Tibial nerve (tissue), 4 donors: ENCODE data around the gene SPTBN4. TPM values are rescaled to one million over a fixed set of nuclear protein-coding genes. Genes with fewer than 3 reads are reported as not detected.

Source experiments
- DNase-seq, 2 donors: peaks; one replicate each; pipeline ENCODE4 v3.0.0-alpha.2; 2019; ENCODE audit warnings: low spot score in 2 of 2
- H3K27ac ChIP-seq, 4 donors: fragments of 200-600 bp; sonication (generic) in 3 of 4; one replicate each; pipeline ENCODE4 v1.5.1; 2017 to 2019; ENCODE audit warnings: mild to moderate bottlenecking in 1 of 4
- H3K27me3 ChIP-seq, 2 donors: fragments of 200-600 bp; sonication (generic) in 1 of 2; one replicate each; pipeline versions ENCODE4 v1.5.1 to v1.6.0; 2017 to 2019
- H3K36me3 ChIP-seq, 3 donors: fragments of 200-600 bp; sonication (generic); one replicate each; pipeline ENCODE4 v1.5.1; 2018 to 2019
- H3K4me1 ChIP-seq, 4 donors: fragments of 200-600 bp; sonication (generic) in 3 of 4; one replicate each; pipeline ENCODE4 v1.5.1; 2017 to 2019
- H3K4me3 ChIP-seq, 4 donors: fragments of 200-600 bp; sonication (generic) in 3 of 4; one replicate each; pipeline ENCODE4 v1.5.1; 2017 to 2019; ENCODE audit warnings: mild to moderate bottlenecking in 1 of 4, moderate library complexity in 1 of 4
- H3K9me3 ChIP-seq, 4 donors: fragments of 200-600 bp; sonication (generic) in 3 of 4; one replicate each; pipeline ENCODE4 v1.5.1; 2017 to 2019
- CTCF ChIP-seq, 5 experiments: fragments of 200-600 bp in 3 of 5; fragments of 450-650 bp in 2 of 5; sonication (generic) in 3 of 5; IDR thresholded peaks; one replicate each; pipeline ENCODE4 v1.5.1; 2016 to 2019; ENCODE audit warnings: antibody characterized with exemption in 5 of 5, mild to moderate bottlenecking in 3 of 5, moderate library complexity in 2 of 5
- EP300 ChIP-seq, 2 donors: sonication (generic); formaldehyde crosslinking; IDR thresholded peaks; one replicate each; pipeline ENCODE4 v1.6.1; 2017; ENCODE audit warnings: antibody characterized with exemption in 2 of 2, mild to moderate bottlenecking in 1 of 2
- POLR2A ChIP-seq, 2 donors: fragments of 450-650 bp; IDR thresholded peaks; one replicate each; pipeline ENCODE4 v1.6.1; 2017; ENCODE audit warnings: antibody characterized with exemption in 2 of 2, mild to moderate bottlenecking in 2 of 2, moderate library complexity in 2 of 2
- WGBS, 2 donors: methylation state at CpG; one replicate each; pipeline ENCODE4 v1.1.5; 2018; 5-methylcytosine and 5-hydroxymethylcytosine counted together
- total RNA-seq, 4 donors: library from RNA; depleted of rRNA; stranded (reverse); fragments of >200 nt; gene quantifications; one replicate each; pipeline ENCODE4 v1.1.0, GENCODE V29; 2016

SPTBN4 gene
- total RNA-seq, 4 donors from 2014 or later: 14.9 to 24.0 (median 19.7) TPM

GRCh38 chr19:40507892-40508291 lies 41.1 kb downstream of the SPTBN4 start:
- DNase-seq: no peak
- TF ChIP-seq CTCF (IDR thresholded peaks at IDR 0.05) (no peak), EP300 (IDR thresholded peaks at IDR 0.05) (no peak), POLR2A (IDR thresholded peaks at IDR 0.05) (no peak)
- 23 to 37% methylated on average over 2 of the region's 2 CpGs for WGBS, 2 donors

GRCh38 chr19:40508739-40509260 lies 42.0 kb downstream of the SPTBN4 start:
- 84 to 88% methylated on average over 8 of the region's 8 CpGs for WGBS, 2 donors
- no peak for TF ChIP-seq CTCF (IDR thresholded peaks at IDR 0.05)
- TF ChIP-seq POLR2A (IDR thresholded peaks at IDR 0.05): no peak
- TF ChIP-seq EP300 (IDR thresholded peaks at IDR 0.05): no peak

More at GRCh38 chr19:40507892-40508291, 41.1 kb downstream of the SPTBN4 start:
- peaks cover 0 to 17% (median 0%) of the 10 kb centered on the region in 3 donors for H3K36me3 ChIP-seq
- peaks cover 0 to 8% (median 0%) of the 10 kb centered on the region in 4 donors for H3K4me1 ChIP-seq
- no peak overlapping the region for H3K27ac ChIP-seq
- H3K9me3 ChIP-seq: no peaks in the 10 kb centered on the region
- no peak overlapping the region for H3K4me3 ChIP-seq
- peaks cover 0 to 9% of the 10 kb centered on the region in 2 donors for H3K27me3 ChIP-seq

GRCh38 chr19:40510526-40511115 lies 43.8 kb downstream of the SPTBN4 start:
- Histone ChIP-seq H3K27ac (no peak overlapping the region), H3K4me3 (no peak overlapping the region), H3K36me3 (peaks cover 0 to 17% (median 0%) of the 10 kb centered on the region in 3 donors), H3K9me3 (no peaks in the 10 kb centered on the region), H3K4me1 (peaks cover 0 to 12% (median 0%) of the 10 kb centered on the region in 4 donors), H3K27me3 (peaks cover 0 to 32% of the 10 kb centered on the region in 2 donors)
- WGBS, 2 donors: 86 to 93% methylated on average over 7 of the region's 7 CpGs
- no peak for DNase-seq
- no peak for TF ChIP-seq EP300 (IDR thresholded peaks at IDR 0.05)
- no peak for TF ChIP-seq CTCF (IDR thresholded peaks at IDR 0.05)
- TF ChIP-seq POLR2A (IDR thresholded peaks at IDR 0.05): no peak

More at GRCh38 chr19:40508739-40509260, 42.0 kb downstream of the SPTBN4 start:
- Histone ChIP-seq H3K27ac (no peak overlapping the region), H3K4me1 (peaks cover 0 to 12% (median 0%) of the 10 kb centered on the region in 4 donors), H3K36me3 (peaks cover 0 to 17% (median 0%) of the 10 kb centered on the region in 3 donors), H3K9me3 (no peaks in the 10 kb centered on the region), H3K4me3 (no peak overlapping the region), H3K27me3 (peaks cover 0 to 17% of the 10 kb centered on the region in 2 donors)
- no peak for DNase-seq

- H3K4me3 ChIP-seq: no peak overlapping the region
- peaks cover 0 to 12% (median 0%) of the 10 kb centered on the region in 4 donors for H3K4me1 ChIP-seq
- 79 to 83% methylated on average over 6 of the region's 6 CpGs for WGBS, 2 donors
- peaks cover 0 to 32% of the 10 kb centered on the region in 2 donors for H3K27me3 ChIP-seq
- H3K9me3 ChIP-seq: no peaks in the 10 kb centered on the region
- DNase-seq: no peak
- no peak overlapping the region for H3K27ac ChIP-seq
- peaks cover 0 to 17% (median 0%) of the 10 kb centered on the region in 3 donors for H3K36me3 ChIP-seq
- TF ChIP-seq CTCF (IDR thresholded peaks at IDR 0.05): no peak
- TF ChIP-seq POLR2A (IDR thresholded peaks at IDR 0.05): no peak
- no peak for TF ChIP-seq EP300 (IDR thresholded peaks at IDR 0.05)
These were observed 44.7 kb downstream of the SPTBN4 start for GRCh38 chr19:40511487-40511886.

GRCh38 chr19:40512110-40512472 lies 45.3 kb downstream of the SPTBN4 start:
- Histone ChIP-seq H3K9me3 (no peaks in the 10 kb centered on the region), H3K4me3 (no peak overlapping the region), H3K27ac (no peak overlapping the region), H3K4me1 (peaks cover 0 to 12% (median 0%) of the 10 kb centered on the region in 4 donors), H3K36me3 (peaks cover 0 to 17% (median 0%) of the 10 kb centered on the region in 3 donors), H3K27me3 (peaks cover 0 to 32% of the 10 kb centered on the region in 2 donors)
- no peak for DNase-seq
- WGBS, 2 donors: 22 to 27% methylated on average over 1 of the region's 1 CpG
- TF ChIP-seq POLR2A (IDR thresholded peaks at IDR 0.05) (no peak), EP300 (IDR thresholded peaks at IDR 0.05) (no peak), CTCF (IDR thresholded peaks at IDR 0.05) (no peak)
